Frontal cortex (tissue), 4 donors: ENCODE measurements around the gene MT1M. TPM values are rescaled to one million over a fixed set of nuclear protein-coding genes. Genes with fewer than 3 reads are reported as not detected.
"Not testable (repeated sequence)": the region's sequence is repeated elsewhere in the genome, so short reads cannot be mapped to it uniquely, and the experiment has no call there.

Source experiments
- DNase-seq, 2 donors: peaks; one replicate each; pipeline ENCODE4 v3.0.0; 2012; ENCODE audit warnings: low spot score in 2 of 2
- FAIRE-seq: peaks from 2 replicates; lab custom pipeline; 2012; peaks lifted over from hg19 to GRCh38; lab: Jason Lieb, UNC
- total RNA-seq: library from RNA; depleted of rRNA; stranded (reverse); fragments of >200 nt; gene quantifications from one replicate; pipeline ENCODE4 v1.2.3, GENCODE V29; 2014
- donor health status: control.
- donor health status: control.
- donor health status: control.

MT1M gene
- total RNA-seq: not detected

GRCh38 chr16:56632156-56632847 lies at the start of gene MT1M:
Gene MT1M, plus strand, starts transcription at chr16:56632659. Its CDS starts 73 bp downstream, at chr16:56632732.
- FAIRE-seq: no peak
- peak; percentile 59 to 65 for DNase-seq

- DNase-seq, FAIRE-seq: not testable (repeated sequence)
Measured at GRCh38 chr16:56582911-56583310, 49.5 kb upstream of the MT1M start.

GRCh38 chr16:56583351-56584168 lies 48.9 kb upstream of the MT1M start:
- FAIRE-seq (no peak), DNase-seq (no peak)

- no peak for FAIRE-seq
- no peak for DNase-seq
Measured at GRCh38 chr16:56584276-56584675, 48.2 kb upstream of the MT1M start.

GRCh38 chr16:56588781-56589140 lies 43.7 kb upstream of the MT1M start:
- FAIRE-seq: no peak
- no peak for DNase-seq

- FAIRE-seq (no peak), DNase-seq (peak; percentile 72 to 75)
Measured at GRCh38 chr16:56589141-56590039, 43.1 kb upstream of the MT1M start, which contains the start of gene MT3. Gene MT3, plus strand, starts transcription at chr16:56589528. Its CDS starts 63 bp downstream, at chr16:56589591.

- DNase-seq (no peak), FAIRE-seq (no peak)
Measured at GRCh38 chr16:56591377-56592060, 40.9 kb upstream of the MT1M start.

GRCh38 chr16:56593573-56594291 lies 38.7 kb upstream of the MT1M start:
- FAIRE-seq: no peak

GRCh38 chr16:56594292-56594619 lies 38.2 kb upstream of the MT1M start:
- FAIRE-seq: no peak
- no peak for DNase-seq

More at GRCh38 chr16:56593573-56594291, 38.7 kb upstream of the MT1M start:
- DNase-seq: no peak

- DNase-seq (no peak), FAIRE-seq (no peak)
Measured at GRCh38 chr16:56600398-56600999, 32.0 kb upstream of the MT1M start.

- no peak for DNase-seq
- no peak for FAIRE-seq
Measured at GRCh38 chr16:56601325-56601724, 31.1 kb upstream of the MT1M start.

- DNase-seq (no peak), FAIRE-seq (no peak)
Measured at GRCh38 chr16:56603589-56603988, 28.9 kb upstream of the MT1M start.

GRCh38 chr16:56604966-56605365 lies 27.5 kb upstream of the MT1M start:
- DNase-seq (no peak), FAIRE-seq (no peak)

GRCh38 chr16:56605475-56605874 lies 27.0 kb upstream of the MT1M start:
- no peak for FAIRE-seq

GRCh38 chr16:56606071-56606475 lies 26.4 kb upstream of the MT1M start:
- FAIRE-seq (no peak), DNase-seq (no peak)

More at GRCh38 chr16:56605475-56605874, 27.0 kb upstream of the MT1M start:
- no peak for DNase-seq

- no peak for DNase-seq
- FAIRE-seq: no peak
Measured at GRCh38 chr16:56606476-56607108, 25.9 kb upstream of the MT1M start.

GRCh38 chr16:56607109-56607618 lies 25.3 kb upstream of the MT1M start:
- DNase-seq (no peak), FAIRE-seq (no peak)

GRCh38 chr16:56607675-56608042 lies 24.8 kb upstream of the MT1M start:
- DNase-seq (no peak), FAIRE-seq (no peak)
